ENCODE results near the gene USP11.

GRCh38 chrX:47216393-47216925 lies 16.4 kb upstream of the USP11 start:
- TF ChIP-seq CTCF (IDR thresholded peaks at IDR 0.05; ENCODE audit: low read length) (no peak), EZH2 (IDR thresholded peaks at IDR 0.05; ENCODE audit: borderline replicate concordance, low read length) (no peak)
